Subcutaneous abdominal adipose tissue (tissue), 5 donors: ENCODE measurements around the gene TNPO3.

Experiments used
- H3K27ac ChIP-seq: one replicate; pipeline ENCODE4 v1.7.0; 2013; ENCODE audit warnings: low read depth, mild to moderate bottlenecking, inconsistent platforms, low read length, moderate library complexity
- H3K27me3 ChIP-seq, 5 donors: one replicate each; pipeline ENCODE4 v1.7.0; 2013; ENCODE audit warnings: low read length in 5 of 5, inconsistent platforms in 1 of 5; ENCODE audit not compliant: control insufficient read depth in 5 of 5, insufficient read depth in 4 of 5
- H3K36me3 ChIP-seq, 5 donors: one replicate each; pipeline ENCODE4 v1.7.0; 2013; ENCODE audit warnings: low read length in 5 of 5; ENCODE audit not compliant: control insufficient read depth in 5 of 5, insufficient read depth in 5 of 5
- H3K4me1 ChIP-seq, 5 donors: one replicate each; pipeline ENCODE4 v1.7.0; 2013; ENCODE audit warnings: low read length in 5 of 5, mild to moderate bottlenecking in 3 of 5, moderate library complexity in 1 of 5; ENCODE audit not compliant: control insufficient read depth in 5 of 5, insufficient read depth in 5 of 5
- H3K4me3 ChIP-seq, 5 donors: one replicate each; pipeline ENCODE4 v1.7.0; 2013; ENCODE audit warnings: low read length in 5 of 5, low read depth in 1 of 5
- H3K9ac ChIP-seq, 5 donors: one replicate each; pipeline ENCODE4 v1.7.0; 2013; ENCODE audit warnings: low read length in 5 of 5, mild to moderate bottlenecking in 4 of 5, moderate library complexity in 3 of 5
- H3K9me3 ChIP-seq, 5 donors: one replicate each; pipeline ENCODE4 v1.7.0; 2013; ENCODE audit warnings: low read length in 5 of 5; ENCODE audit not compliant: control insufficient read depth in 5 of 5
- donor health status: healthy.
- donor health status: healthy.
- donor health status: healthy.
- donor health status: healthy.
- donor health status: healthy.

TNPO3 gene

GRCh38 chr7:129090300-129090907 is 35.5 kb upstream of the TNPO3 start:
- H3K27ac ChIP-seq, result no peak overlapping the region
- H3K9ac ChIP-seq, result no peak overlapping the region
- no peaks in the 10 kb centered on the region for H3K9me3 ChIP-seq
- no peaks in the 10 kb centered on the region for H3K27me3 ChIP-seq
- H3K36me3 ChIP-seq, result no peaks in the 10 kb centered on the region
- H3K4me1 ChIP-seq, result peaks cover 0 to 7% (median 5%) of the 10 kb centered on the region in 5 donors
- H3K4me3 ChIP-seq, result no peak overlapping the region

GRCh38 chr7:129089521-129090212 is 34.8 kb upstream of the TNPO3 start:
- no peak overlapping the region for H3K4me3 ChIP-seq
- H3K9ac ChIP-seq, result no peak overlapping the region
- H3K36me3 ChIP-seq, result no peaks in the 10 kb centered on the region
- peaks cover 0 to 7% (median 5%) of the 10 kb centered on the region in 5 donors for H3K4me1 ChIP-seq
- no peaks in the 10 kb centered on the region for H3K27me3 ChIP-seq
- H3K9me3 ChIP-seq, result no peaks in the 10 kb centered on the region
- H3K27ac ChIP-seq, result no peak overlapping the region

GRCh38 chr7:129084801-129085551 is 30.1 kb upstream of the TNPO3 start:
- H3K27me3 ChIP-seq, result peaks cover 0 to 5% (median 0%) of the 10 kb centered on the region in 5 donors
- no peaks in the 10 kb centered on the region for H3K4me1 ChIP-seq
- no peak overlapping the region for H3K27ac ChIP-seq
- H3K9ac ChIP-seq, result no peak overlapping the region
- no peaks in the 10 kb centered on the region for H3K36me3 ChIP-seq
- H3K4me3 ChIP-seq, result no peak overlapping the region
- no peaks in the 10 kb centered on the region for H3K9me3 ChIP-seq

GRCh38 chr7:129083525-129083924 is 28.6 kb upstream of the TNPO3 start:
- no peak overlapping the region for H3K9ac ChIP-seq
- H3K4me1 ChIP-seq, result no peaks in the 10 kb centered on the region
- H3K9me3 ChIP-seq, result no peaks in the 10 kb centered on the region
- no peaks in the 10 kb centered on the region for H3K36me3 ChIP-seq
- H3K4me3 ChIP-seq, result no peak overlapping the region
- H3K27me3 ChIP-seq, result peaks cover 0 to 5% (median 0%) of the 10 kb centered on the region in 5 donors
- H3K27ac ChIP-seq, result no peak overlapping the region

GRCh38 chr7:129078455-129078854 is 23.5 kb upstream of the TNPO3 start:
- no peak overlapping the region for H3K27ac ChIP-seq
- H3K9me3 ChIP-seq, result no peaks in the 10 kb centered on the region
- H3K36me3 ChIP-seq, result no peaks in the 10 kb centered on the region
- no peak overlapping the region for H3K9ac ChIP-seq
- no peaks in the 10 kb centered on the region for H3K4me1 ChIP-seq
- H3K4me3 ChIP-seq, result no peak overlapping the region
- H3K27me3 ChIP-seq, result peaks cover 0 to 5% (median 0%) of the 10 kb centered on the region in 5 donors

GRCh38 chr7:129076886-129077285 is 22.0 kb upstream of the TNPO3 start:
- H3K9ac ChIP-seq, result no peak overlapping the region
- H3K27me3 ChIP-seq, result no peaks in the 10 kb centered on the region
- H3K4me1 ChIP-seq, result peaks cover 0 to 5% (median 0%) of the 10 kb centered on the region in 5 donors
- H3K9me3 ChIP-seq, result no peaks in the 10 kb centered on the region
- no peak overlapping the region for H3K4me3 ChIP-seq
- H3K36me3 ChIP-seq, result no peaks in the 10 kb centered on the region
- no peak overlapping the region for H3K27ac ChIP-seq

GRCh38 chr7:129074994-129075393 is 20.1 kb upstream of the TNPO3 start:
- H3K9me3 ChIP-seq, result no peaks in the 10 kb centered on the region
- H3K27ac ChIP-seq, result no peak overlapping the region
- H3K4me3 ChIP-seq, result no peak overlapping the region
- no peak overlapping the region for H3K9ac ChIP-seq
- no peaks in the 10 kb centered on the region for H3K36me3 ChIP-seq
- no peaks in the 10 kb centered on the region for H3K27me3 ChIP-seq
- peaks cover 0 to 5% (median 0%) of the 10 kb centered on the region in 5 donors for H3K4me1 ChIP-seq

GRCh38 chr7:129074361-129074871 is 19.5 kb upstream of the TNPO3 start:
- Histone ChIP-seq H3K9me3 (no peaks in the 10 kb centered on the region), H3K27ac (no peak overlapping the region), H3K4me1 (peaks cover 0 to 5% (median 0%) of the 10 kb centered on the region in 5 donors), H3K9ac (no peak overlapping the region), H3K27me3 (peaks cover 0 to 2% (median 0%) of the 10 kb centered on the region in 5 donors), H3K36me3 (no peaks in the 10 kb centered on the region), H3K4me3 (no peak overlapping the region)

- H3K9me3 ChIP-seq, result no peaks in the 10 kb centered on the region
- no peak overlapping the region for H3K27ac ChIP-seq
- H3K9ac ChIP-seq, result no peak overlapping the region
- peaks cover 0 to 3% (median 0%) of the 10 kb centered on the region in 5 donors for H3K27me3 ChIP-seq
- no peaks in the 10 kb centered on the region for H3K36me3 ChIP-seq
- H3K4me3 ChIP-seq, result no peak overlapping the region
- H3K4me1 ChIP-seq, result peaks cover 0 to 5% (median 0%) of the 10 kb centered on the region in 5 donors
Observed at GRCh38 chr7:129073738-129074137, 18.8 kb upstream of the TNPO3 start.

- no peaks in the 10 kb centered on the region for H3K36me3 ChIP-seq
- H3K9me3 ChIP-seq, result no peaks in the 10 kb centered on the region
- H3K9ac ChIP-seq, result no peak overlapping the region
- no peak overlapping the region for H3K27ac ChIP-seq
- peaks cover 0 to 4% (median 0%) of the 10 kb centered on the region in 5 donors for H3K27me3 ChIP-seq
- peaks cover 0 to 5% (median 0%) of the 10 kb centered on the region in 5 donors for H3K4me1 ChIP-seq
- H3K4me3 ChIP-seq, result no peak overlapping the region
Observed at GRCh38 chr7:129073204-129073603, 18.3 kb upstream of the TNPO3 start.
